ENCODE measurements around the gene STIM2. TPM values are rescaled to one million over a fixed set of nuclear protein-coding genes. Genes with fewer than 3 reads are reported as not detected.

The STIM2 gene
- total and polyA plus RNA-seq, 7 donors = 2.4 to 8.4 (median 4.9) TPM

DNA sequence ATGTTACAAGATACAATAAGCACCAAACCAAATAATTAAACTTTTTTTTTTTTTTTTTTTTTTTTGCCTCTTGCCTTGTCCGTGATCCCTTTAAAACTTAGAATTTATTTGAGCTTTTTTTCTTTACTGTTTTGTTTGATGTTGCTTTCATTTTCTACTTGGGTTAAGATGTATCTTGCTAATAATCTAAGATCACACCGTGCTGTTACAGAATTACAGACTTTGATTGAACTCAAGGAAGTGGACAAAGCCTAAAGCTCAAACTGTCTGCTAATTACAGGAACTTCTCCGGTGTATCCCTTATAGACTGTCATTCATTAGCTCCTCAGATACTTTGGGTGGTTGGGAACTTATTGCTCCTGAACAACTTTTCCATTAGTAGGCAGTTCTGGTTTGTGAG is 26.5 kb downstream of the STIM2 start:
- no peak overlapping the region for H3K27ac ChIP-seq
- intact Hi-C loops (cut with DNase I) = no loop called here

DNA sequence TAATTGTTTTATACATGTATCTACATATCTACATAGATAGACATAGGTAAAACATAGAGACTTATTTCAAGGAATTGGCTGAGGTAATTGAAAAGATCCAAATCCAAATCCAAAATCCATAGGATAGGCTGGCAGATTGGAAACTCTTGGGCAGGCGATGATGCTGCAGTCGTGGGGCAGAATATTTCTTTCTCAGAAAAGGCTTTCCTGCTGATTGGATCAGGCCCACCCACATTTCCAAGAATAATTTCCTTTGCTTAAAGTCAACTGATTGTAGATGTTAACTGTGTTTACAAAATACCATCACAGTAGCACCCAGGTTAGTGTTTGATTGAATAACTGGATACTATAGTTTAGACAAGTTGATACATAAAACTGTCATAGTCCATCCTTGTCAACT is 27.2 kb downstream of the STIM2 start:
- intact Hi-C loops (cut with DNase I) = no loop called here
- no peaks in the 10 kb centered on the region for H3K9me3 ChIP-seq
- ATAC-seq (no peak), DNase-seq (no peak)
- 79 to 88% (median 83%) methylated on average over 2 of the region's 2 CpGs for WGBS, 3 donors
- no peaks in the 10 kb centered on the region for H3K27me3 ChIP-seq (ENCODE audit: insufficient read depth in 3 of 3, low read length in 2 of 3)
- H3K4me3 ChIP-seq = no peak overlapping the region
- H3K4me1 ChIP-seq = peaks cover 24% of the 10 kb centered on the region
- no peak overlapping the region for H3K27ac ChIP-seq
- TF ChIP-seq CTCF (IDR thresholded peaks at IDR 0.05) = no peak
- H3K36me3 ChIP-seq (ENCODE audit: insufficient read depth in 1 of 2, low read depth in 1 of 2) = no peaks in the 10 kb centered on the region

More for the DNA sequence above, 26.5 kb downstream of the STIM2 start:
- no peak for TF ChIP-seq CTCF (IDR thresholded peaks at IDR 0.05)
- H3K9me3 ChIP-seq = no peaks in the 10 kb centered on the region
- ATAC-seq (no peak), DNase-seq (no peak)
- H3K4me3 ChIP-seq = no peak overlapping the region
- 55 to 63% (median 55%) methylated on average over 3 of the region's 3 CpGs for WGBS, 3 donors
- no peaks in the 10 kb centered on the region for H3K27me3 ChIP-seq (ENCODE audit: insufficient read depth in 3 of 3, low read length in 2 of 3)
- peaks cover 21% of the 10 kb centered on the region for H3K4me1 ChIP-seq
- no peaks in the 10 kb centered on the region for H3K36me3 ChIP-seq (ENCODE audit: insufficient read depth in 1 of 2, low read depth in 1 of 2)

GRCh38 chr4:26889356-26889755 is 28.7 kb downstream of the STIM2 start:
- H3K36me3 ChIP-seq (ENCODE audit: insufficient read depth in 1 of 2, low read depth in 1 of 2) = no peaks in the 10 kb centered on the region
- H3K9me3 ChIP-seq = no peaks in the 10 kb centered on the region
- no peak overlapping the region for H3K27ac ChIP-seq
- intact Hi-C loops (cut with DNase I) = no loop called here
- no peak for TF ChIP-seq CTCF (IDR thresholded peaks at IDR 0.05)
- 90 to 100% (median 98%) methylated on average over 3 of the region's 3 CpGs for WGBS, 3 donors
- DNase-seq (no peak), ATAC-seq (no peak)
- no peaks in the 10 kb centered on the region for H3K27me3 ChIP-seq (ENCODE audit: insufficient read depth in 3 of 3, low read length in 2 of 3)
- peaks cover 26% of the 10 kb centered on the region for H3K4me1 ChIP-seq
- H3K4me3 ChIP-seq = no peak overlapping the region

DNA sequence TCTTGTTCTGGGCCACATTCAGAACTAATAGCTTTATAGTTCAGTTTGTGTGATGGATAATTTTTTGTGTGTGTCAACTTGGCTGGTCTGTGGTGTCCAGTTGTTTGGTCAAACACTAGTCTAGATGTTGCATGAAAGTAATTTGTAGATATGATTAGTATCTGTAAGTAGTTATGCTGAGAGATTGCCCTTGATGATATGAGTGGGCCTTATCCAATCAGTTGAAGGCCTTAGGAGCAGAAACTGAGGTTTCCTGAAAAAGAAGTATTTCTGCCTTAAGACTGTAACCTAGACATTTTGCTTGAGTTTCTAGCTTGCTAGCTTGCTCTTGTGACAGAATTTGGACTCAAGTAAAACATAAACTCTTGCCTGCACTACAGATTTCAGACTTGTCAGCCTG is 30.4 kb downstream of the STIM2 start:
- no peak overlapping the region for H3K27ac ChIP-seq
- H3K9me3 ChIP-seq = no peaks in the 10 kb centered on the region
- peaks cover 19% of the 10 kb centered on the region for H3K4me1 ChIP-seq
- intact Hi-C loops (cut with DNase I) = no loop called here
- no peak for ATAC-seq
- H3K4me3 ChIP-seq = no peak overlapping the region
- no peak for DNase-seq
- no peak for TF ChIP-seq CTCF (IDR thresholded peaks at IDR 0.05)
- H3K36me3 ChIP-seq (ENCODE audit: insufficient read depth in 1 of 2, low read depth in 1 of 2) = no peaks in the 10 kb centered on the region
- H3K27me3 ChIP-seq (ENCODE audit: insufficient read depth in 3 of 3, low read length in 2 of 3) = no peaks in the 10 kb centered on the region

- TF ChIP-seq CTCF (IDR thresholded peaks at IDR 0.05) = no peak
- ATAC-seq = no peak
- H3K36me3 ChIP-seq (ENCODE audit: insufficient read depth in 1 of 2, low read depth in 1 of 2) = no peaks in the 10 kb centered on the region
- no peak overlapping the region for H3K4me3 ChIP-seq
- no peak for DNase-seq
- intact Hi-C loops (cut with DNase I) = no loop called here
- H3K9me3 ChIP-seq = no peaks in the 10 kb centered on the region
- WGBS, 3 donors = 97 to 99% (median 98%) methylated on average over 6 of the region's 6 CpGs
- H3K27me3 ChIP-seq (ENCODE audit: insufficient read depth in 3 of 3, low read length in 2 of 3) = no peaks in the 10 kb centered on the region
- peaks cover 13% of the 10 kb centered on the region for H3K4me1 ChIP-seq
- H3K27ac ChIP-seq = no peak overlapping the region
Observed at GRCh38 chr4:26891867-26892266, 31.2 kb downstream of the STIM2 start.

Measured in psoas muscle (tissue), 8 donors.